Measurements from ENCODE around the gene FLRT1. TPM values are rescaled to one million over a fixed set of nuclear protein-coding genes. Genes with fewer than 3 reads are reported as not detected.
A peak's percentile ranks its signal among the peaks of the same experiment; 100 is the strongest.

The FLRT1 gene
- total and polyA plus RNA-seq, 2 experiments from 2014 or later = 0.76 to 1.1 TPM

- Histone ChIP-seq H3K27me3 (ENCODE audit: insufficient read depth) (peaks cover 95% of the 10 kb centered on the region), H3K4me2 (peak overlapping the region; percentile 92), H3K4me1 (ENCODE audit: insufficient read depth) (peaks cover 12% of the 10 kb centered on the region), H3K27ac (ENCODE audit: low read depth) (no peak overlapping the region), H3K36me3 (ENCODE audit: insufficient read depth) (no peaks in the 10 kb centered on the region), H3K79me2 (replicated peaks; ENCODE audit: insufficient read depth) (no peaks in the 10 kb centered on the region), H4K20me1 (replicated peaks; ENCODE audit: insufficient read depth) (no peaks in the 10 kb centered on the region; the same call in 1 of the 2 replicates), H3K4me3 (peak overlapping the region; percentile 74), H2AFZ (no peak overlapping the region), H3K9me2 (ENCODE audit: insufficient read depth) (no peaks in the 10 kb centered on the region), H3F3A (replicated peaks; ENCODE audit: low read depth) (peaks cover 27% of the 10 kb centered on the region)
- H3K4me1 Mint-ChIP-seq = peaks cover 23% of the 10 kb centered on the region
- DNase-seq (ENCODE audit: low spot score) = no peak
- no peak for TF ChIP-seq NANOG (IDR thresholded peaks at IDR 0.05; ENCODE audit: borderline replicate concordance)
- no peak for TF ChIP-seq EZH2 (IDR thresholded peaks at IDR 0.05; ENCODE audit: low read depth, unreplicated experiment)
- no peak for TF ChIP-seq REST (IDR thresholded peaks at IDR 0.05; ENCODE audit: unreplicated experiment)
- no peak for TF ChIP-seq ETS1 (IDR thresholded peaks at IDR 0.05)
- no peak for TF ChIP-seq ZNF331 (CRISPR knock-in tag; IDR thresholded peaks at IDR 0.05; ENCODE audit: low read depth)
- TF ChIP-seq STAT1 (IDR thresholded peaks at IDR 0.05; ENCODE audit: unreplicated experiment) = no peak
- no peak for TF ChIP-seq ZNF114 (CRISPR knock-in tag; IDR thresholded peaks at IDR 0.05)
- TF ChIP-seq POLR2AphosphoS5 (IDR thresholded peaks at IDR 0.05; ENCODE audit: low read depth) = no peak
- TF ChIP-seq CTCF (conservative IDR thresholded peaks at IDR 0.05; ENCODE audit: low read depth in 2 of 2) = no peak
- no peak for TF ChIP-seq EZH2phosphoT487 (IDR thresholded peaks at IDR 0.05; ENCODE audit: unreplicated experiment)
- no peak for TF ChIP-seq JUNB (IDR thresholded peaks at IDR 0.05; ENCODE audit: unreplicated experiment)
- TF ChIP-seq CREB1 (CRISPR knock-in tag; IDR thresholded peaks at IDR 0.05; ENCODE audit: low read depth) = no peak
- peaks cover 4% of the 10 kb centered on the region; the same call in 2 of the 3 replicates for H3K9me3 Mint-ChIP-seq
- peaks cover 72% of the 10 kb centered on the region for H3K27me3 Mint-ChIP-seq (ENCODE audit: insufficient read depth, low read depth, poor library complexity)
- no peak overlapping the region for H3K27ac Mint-ChIP-seq
- ATAC-seq = peak; percentile 3; the same call in 2 of the 3 replicates
- H3K36me3 Mint-ChIP-seq (ENCODE audit: low read depth) = no peaks in the 10 kb centered on the region
- H3K4me3 Mint-ChIP-seq = peak overlapping the region; percentile 75
Measured at GRCh38 chr11:64008283-64008913, 27.3 kb upstream of the FLRT1 start.
